Subcutaneous adipose tissue (tissue), 4 donors: Measurements from ENCODE around the gene GDF7. TPM values are rescaled to one million over a fixed set of nuclear protein-coding genes. Genes with fewer than 3 reads are reported as not detected.

Experiments used
- CTCF ChIP-seq: fragments of 450-650 bp; IDR thresholded peaks from one replicate; pipeline ENCODE4 v1.5.1; 2016; ENCODE audit warnings: low read depth, mild to moderate bottlenecking, control low read depth, antibody characterized with exemption, moderate library complexity
- total RNA-seq, 4 donors: library from RNA; depleted of rRNA; stranded (reverse); fragments of >200 nt; gene quantifications; one replicate each; pipeline ENCODE4 v1.1.0, GENCODE V29; 2016

GDF7 gene
- total RNA-seq, 4 donors from 2014 or later, result under 0.01 to 0.19 (median under 0.01) TPM; not detected in 1

DNA sequence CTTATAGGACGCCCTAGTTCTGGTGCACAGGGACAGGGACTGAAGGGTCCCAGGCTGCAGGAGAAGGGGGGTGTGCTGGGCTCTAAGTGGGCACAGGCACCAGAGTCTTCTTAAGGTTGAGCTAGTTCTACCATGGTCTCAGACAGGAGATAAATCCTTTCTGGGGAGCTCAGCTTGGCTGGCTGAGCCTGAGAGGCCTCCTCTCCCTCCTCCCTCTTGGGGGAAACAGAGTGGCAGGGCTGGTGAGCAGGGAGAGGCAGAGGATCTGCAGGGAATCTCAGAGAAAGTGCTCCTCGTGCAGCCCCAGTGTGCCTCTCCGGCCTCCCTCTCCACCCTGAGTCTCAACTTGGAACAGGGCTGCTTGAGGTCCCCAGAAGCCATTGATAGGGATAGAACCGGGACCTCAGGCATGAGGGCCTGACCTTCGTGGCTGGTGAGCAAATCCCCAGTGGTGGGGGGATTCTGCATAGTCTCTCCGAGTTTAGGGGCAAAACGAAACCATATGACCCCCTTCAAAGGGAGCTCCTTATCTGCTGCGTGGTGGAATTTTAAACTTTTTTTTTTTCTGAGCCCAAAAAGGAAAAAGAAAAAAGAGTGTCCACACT is 2.0 kb downstream of the GDF7 start:
- TF ChIP-seq CTCF, result no peak

DNA sequence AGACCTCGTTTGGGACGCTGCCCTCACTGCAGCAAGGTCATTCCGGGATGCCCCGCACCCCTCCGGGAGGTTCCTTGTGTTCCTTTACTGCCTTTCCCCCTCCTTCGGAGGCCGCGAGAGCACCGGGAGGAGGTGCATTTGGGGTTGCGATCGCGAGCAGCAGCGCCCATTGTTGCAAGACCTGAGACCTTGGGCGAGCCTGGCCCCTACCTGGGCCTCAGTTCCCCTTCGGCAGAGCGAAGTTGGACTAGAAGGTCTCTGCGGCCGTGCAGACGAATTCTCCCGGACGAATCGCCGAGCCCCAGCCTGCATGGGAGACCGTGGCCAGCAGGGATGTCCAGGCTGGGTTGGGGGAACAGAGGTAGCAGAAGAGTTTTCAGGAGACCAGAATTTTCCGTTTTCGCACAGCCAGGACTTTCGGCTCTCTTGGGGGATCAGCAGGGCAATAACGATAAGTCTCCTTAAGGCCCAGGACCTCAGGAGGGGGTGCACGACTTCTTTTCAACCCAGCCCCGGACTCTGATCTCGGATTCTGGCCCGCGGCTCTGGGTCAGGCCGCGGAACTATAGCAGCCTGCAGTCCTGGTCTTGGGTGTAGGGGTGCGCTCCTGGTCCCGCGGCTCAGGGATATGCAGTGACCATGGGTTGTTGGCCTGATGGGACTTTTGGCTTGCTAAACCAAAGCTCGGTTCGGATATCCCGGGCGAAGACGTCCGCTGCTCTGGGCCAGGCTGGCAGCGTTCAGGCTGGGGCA is 2.8 kb downstream of the GDF7 start:
- no peak for TF ChIP-seq CTCF

- TF ChIP-seq CTCF, result no peak
These were observed 3.5 kb downstream of the GDF7 start for GRCh38 chr2:20670315-20671035.

- no peak for TF ChIP-seq CTCF
These were observed 4.2 kb downstream of the GDF7 start for GRCh38 chr2:20671036-20671735.

DNA sequence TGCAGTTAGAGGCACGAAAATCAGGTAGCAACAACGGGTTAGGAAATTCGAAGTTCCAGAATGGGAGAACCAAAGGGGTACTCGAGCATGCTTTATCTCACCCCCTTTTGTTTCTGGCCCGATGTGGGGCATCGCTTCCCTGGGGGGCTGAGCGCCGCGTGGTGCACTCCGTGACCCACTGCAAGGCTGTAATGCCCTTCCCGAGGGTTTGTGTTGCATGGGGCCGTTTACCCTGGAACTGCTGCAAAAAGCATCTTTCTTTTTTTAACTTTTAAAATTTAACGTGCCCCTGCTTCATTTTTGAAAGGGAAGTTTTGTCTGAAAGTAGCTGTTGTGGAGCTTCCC is 4.8 kb downstream of the GDF7 start:
- TF ChIP-seq CTCF, result no peak

DNA sequence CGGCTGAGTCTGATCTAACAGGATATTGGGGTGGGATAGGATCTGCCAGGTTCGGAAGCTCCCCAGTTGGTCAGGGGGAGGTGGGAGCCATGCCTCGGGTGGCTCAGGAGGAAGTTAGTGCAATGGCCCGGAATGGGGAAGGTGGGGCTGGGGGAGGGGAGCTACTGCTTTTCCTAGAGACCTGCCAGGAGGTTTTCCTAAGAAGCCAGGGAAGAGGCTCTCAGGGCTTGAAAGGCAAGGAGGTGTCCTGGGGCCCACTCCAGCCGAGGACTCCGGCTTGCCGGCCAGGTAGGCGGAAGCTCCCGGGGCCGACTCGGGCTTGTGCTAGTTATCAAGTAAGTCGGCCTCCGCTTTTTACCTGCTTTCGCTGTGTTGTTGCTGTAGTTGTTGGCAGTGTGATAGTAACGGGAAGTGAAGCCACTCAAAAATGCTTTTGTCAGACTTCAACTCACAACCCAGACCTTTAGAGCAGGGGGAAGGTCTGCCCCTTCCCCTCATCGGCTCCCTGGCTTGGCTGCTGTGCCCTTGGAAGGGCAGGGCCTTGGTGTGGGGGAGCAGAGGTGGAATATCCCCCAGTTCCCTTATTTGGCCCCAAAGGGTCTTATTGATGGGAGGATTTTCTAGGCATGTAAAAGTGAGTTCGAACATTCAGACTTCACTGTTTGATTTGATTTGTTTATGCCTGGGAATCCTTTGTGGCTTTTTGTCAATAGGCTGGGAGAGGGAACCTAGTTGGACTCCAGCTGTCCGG is 5.4 kb downstream of the GDF7 start:
- no peak for TF ChIP-seq CTCF
